WI38 (cell line): ENCODE data around the gene CRIP3.

ENCODE experiments used
- H3K4me3 ChIP-seq: 2 replicates; pipeline ENCODE4 v1.5.1; 2011; ENCODE audit warnings: low read depth, mild to moderate bottlenecking, control low read depth, low read length
- CTCF ChIP-seq: IDR thresholded peaks from 2 replicates; pipeline ENCODE4 v1.5.1; 2012; ENCODE audit warnings: low read depth, mild to moderate bottlenecking, control low read depth, low read length

CRIP3 gene

GRCh38 chr6:43264599-43265145 is 44.0 kb downstream of the CRIP3 start:
- no peak overlapping the region for H3K4me3 ChIP-seq
- no peak for TF ChIP-seq CTCF

DNA sequence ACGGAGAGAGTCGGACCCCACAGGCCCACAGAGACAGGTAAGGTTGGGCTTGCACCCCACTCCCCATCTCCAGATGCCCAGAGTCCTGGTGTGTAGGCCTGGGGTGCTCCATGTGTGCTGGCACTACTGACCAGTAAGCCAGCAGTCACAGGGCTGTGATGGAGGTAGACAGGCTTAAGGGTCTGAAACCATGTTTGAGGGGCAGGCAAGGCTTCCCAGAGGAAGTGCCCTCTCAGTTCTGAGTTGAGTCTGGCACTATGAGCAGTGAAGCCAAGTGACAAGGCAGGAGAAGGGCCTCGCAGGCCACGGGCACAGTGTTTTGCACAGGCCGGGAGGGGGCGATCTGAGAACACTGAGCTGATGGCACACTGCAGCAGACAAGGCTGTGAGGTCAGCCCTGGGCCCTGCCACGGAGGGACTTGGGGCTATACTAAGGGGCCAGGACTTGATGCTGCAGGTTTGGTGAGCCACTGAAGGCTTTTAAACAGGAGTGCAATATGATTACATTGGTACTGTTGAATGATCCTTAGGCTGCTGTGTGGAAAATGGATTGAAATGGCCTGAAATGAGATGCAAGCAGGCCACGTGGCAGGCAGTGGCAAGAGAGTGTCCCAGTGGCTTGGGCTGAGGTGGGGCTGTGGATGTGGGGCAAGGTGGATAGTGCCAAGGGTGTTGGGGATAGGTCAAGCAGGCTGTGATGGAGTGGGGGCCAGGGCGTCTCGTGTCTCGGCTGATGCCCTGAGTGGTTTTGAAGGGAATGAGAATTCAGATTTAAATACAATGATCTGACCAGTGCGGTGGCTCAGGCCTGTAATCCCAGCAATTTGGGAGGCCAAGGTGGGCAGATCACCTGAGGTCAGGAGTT is 45.1 kb downstream of the CRIP3 start:
- no peak overlapping the region for H3K4me3 ChIP-seq
- peak; percentile 78 for TF ChIP-seq CTCF

DNA sequence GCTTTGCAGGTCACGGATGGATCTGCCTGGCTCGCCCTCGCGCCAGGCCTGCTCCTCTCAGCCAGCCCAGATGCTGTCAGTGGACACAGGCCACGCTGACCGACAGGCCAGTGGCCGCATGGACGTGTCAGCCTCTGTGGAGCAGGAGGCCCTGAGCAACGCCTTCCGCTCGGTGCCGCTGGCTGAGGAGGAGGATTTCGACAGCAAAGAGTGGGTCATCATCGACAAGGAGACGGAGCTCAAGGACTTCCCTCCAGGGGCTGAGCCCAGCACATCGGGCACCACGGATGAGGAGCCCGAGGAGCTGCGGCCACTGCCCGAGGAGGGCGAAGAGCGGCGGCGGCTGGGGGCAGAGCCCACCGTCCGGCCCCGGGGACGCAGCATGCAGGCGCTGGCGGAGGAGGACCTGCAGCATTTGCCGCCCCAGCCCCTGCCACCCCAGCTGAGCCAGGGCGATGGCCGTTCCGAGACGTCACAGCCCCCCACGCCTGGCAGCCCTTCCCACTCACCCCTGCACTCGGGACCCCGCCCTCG is 45.8 kb downstream of the CRIP3 start:
- no peak for TF ChIP-seq CTCF
- no peak overlapping the region for H3K4me3 ChIP-seq

DNA sequence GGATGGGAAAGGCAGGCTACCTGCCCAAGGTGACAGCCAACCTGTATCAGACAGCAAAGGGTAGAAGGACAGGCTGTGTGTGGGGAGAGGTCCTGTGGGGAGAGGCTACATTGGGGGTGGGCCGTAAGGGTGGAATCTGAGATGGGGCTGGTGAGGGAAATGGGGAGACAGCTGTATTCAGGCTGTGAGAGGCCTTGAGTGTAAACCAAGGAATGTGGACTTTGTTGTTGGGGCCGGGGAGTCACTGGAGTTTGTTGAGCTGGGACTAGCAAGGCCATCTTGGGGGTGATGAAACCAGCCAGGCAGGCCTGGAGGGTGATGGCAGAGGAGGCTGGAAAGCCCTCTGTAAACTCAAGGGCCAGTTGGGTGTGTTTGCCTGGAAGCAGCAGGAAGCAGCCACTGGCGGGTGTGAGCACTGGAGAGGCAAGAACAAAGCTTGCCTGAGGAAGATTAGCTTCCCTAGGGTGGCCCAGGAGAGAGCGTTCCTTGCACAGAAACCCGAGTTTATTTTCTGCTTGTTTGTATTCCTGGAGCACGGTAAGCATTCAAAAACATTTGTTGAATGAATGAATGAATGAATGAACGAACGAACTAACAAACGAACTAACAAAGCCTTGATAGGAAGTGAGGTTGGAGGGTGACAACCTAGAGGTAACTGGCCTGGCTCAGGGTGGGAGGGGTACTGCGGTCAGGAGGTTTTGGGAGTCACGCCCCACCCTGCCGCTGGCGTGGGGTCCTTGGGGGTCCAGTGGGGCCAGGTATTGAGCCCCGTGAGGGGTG is 46.4 kb downstream of the CRIP3 start:
- H3K4me3 ChIP-seq, result no peak overlapping the region
- TF ChIP-seq CTCF, result no peak

GRCh38 chr6:43261198-43261597 is 47.4 kb downstream of the CRIP3 start:
- no peak overlapping the region for H3K4me3 ChIP-seq
- no peak for TF ChIP-seq CTCF

DNA sequence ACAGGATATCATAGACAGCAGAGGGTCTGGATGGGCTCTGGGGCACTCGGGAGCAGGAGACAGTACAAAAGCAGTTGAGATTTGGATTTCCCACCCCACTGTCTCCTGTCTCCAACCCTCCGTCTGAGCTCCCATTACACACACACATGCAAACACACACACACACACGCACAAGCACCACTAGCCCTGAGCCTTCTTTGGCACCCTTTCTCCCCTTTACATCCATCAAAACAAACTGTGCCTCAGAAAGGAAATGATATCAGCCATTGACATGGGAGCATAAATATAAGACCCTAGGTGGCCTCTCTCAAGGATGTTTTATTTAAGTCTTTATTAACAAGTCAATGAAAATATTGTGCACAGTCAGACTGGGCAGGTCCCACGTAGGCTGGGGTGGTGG is 47.8 kb downstream of the CRIP3 start:
- no peak for TF ChIP-seq CTCF
- H3K4me3 ChIP-seq, result no peak overlapping the region
